22Rv1 (cell line): ENCODE measurements around the gene GPS2.

Experiments used
- ZFX ChIP-seq: fragments of 450-650 bp; IDR thresholded peaks from 2 replicates; pipeline ENCODE4 v1.6.1; 2017; ENCODE audit warnings: antibody characterized with exemption, borderline replicate concordance
- TF ChIP-seq, protein P1 (sequence below): fragments of 450-650 bp; IDR thresholded peaks from 2 replicates; pipeline ENCODE4 v1.5.1; 2017; ENCODE audit warnings: mild to moderate bottlenecking

DNA sequence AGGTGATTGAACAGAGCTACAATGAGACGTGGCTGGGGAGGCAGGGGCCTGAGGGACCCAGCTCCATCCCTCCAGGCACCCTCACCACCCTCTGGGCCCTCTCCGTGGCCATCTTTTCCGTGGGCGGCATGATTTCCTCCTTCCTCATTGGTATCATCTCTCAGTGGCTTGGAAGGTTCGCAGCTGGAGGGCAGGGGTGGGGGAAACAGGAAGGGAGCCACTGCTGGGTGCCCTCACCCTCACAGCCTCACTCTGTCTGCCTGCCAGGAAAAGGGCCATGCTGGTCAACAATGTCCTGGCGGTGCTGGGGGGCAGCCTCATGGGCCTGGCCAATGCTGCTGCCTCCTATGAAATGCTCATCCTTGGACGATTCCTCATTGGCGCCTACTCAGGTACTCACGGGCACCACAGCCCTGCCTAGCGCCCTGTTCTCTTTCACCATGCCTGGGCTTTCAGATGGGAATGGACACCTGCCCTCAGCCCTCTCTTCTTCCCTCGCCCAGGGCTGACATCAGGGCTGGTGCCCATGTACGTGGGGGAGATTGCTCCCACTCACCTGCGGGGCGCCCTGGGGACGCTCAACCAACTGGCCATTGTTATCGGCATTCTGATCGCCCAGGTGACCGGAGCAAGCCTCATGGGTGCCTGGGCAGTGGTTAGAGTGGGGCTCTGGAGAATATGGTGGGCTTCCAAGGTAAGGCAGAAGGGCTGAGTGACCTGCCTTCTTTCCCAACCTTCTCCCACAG is 31.5 kb downstream of the GPS2 start:
- TF ChIP-seq, protein P1, sequence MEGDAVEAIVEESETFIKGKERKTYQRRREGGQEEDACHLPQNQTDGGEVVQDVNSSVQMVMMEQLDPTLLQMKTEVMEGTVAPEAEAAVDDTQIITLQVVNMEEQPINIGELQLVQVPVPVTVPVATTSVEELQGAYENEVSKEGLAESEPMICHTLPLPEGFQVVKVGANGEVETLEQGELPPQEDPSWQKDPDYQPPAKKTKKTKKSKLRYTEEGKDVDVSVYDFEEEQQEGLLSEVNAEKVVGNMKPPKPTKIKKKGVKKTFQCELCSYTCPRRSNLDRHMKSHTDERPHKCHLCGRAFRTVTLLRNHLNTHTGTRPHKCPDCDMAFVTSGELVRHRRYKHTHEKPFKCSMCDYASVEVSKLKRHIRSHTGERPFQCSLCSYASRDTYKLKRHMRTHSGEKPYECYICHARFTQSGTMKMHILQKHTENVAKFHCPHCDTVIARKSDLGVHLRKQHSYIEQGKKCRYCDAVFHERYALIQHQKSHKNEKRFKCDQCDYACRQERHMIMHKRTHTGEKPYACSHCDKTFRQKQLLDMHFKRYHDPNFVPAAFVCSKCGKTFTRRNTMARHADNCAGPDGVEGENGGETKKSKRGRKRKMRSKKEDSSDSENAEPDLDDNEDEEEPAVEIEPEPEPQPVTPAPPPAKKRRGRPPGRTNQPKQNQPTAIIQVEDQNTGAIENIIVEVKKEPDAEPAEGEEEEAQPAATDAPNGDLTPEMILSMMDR: no peak
- no peak for TF ChIP-seq ZFX
